NCI-H748 (cell line): Measurements from ENCODE around the gene HRH1.
A peak's percentile ranks its signal among the peaks of the same experiment; 100 is the strongest.
"Not testable (repeated sequence)": the region's sequence is repeated elsewhere in the genome, so short reads cannot be mapped to it uniquely, and the experiment has no call there.

ENCODE experiments used
- DNase-seq: peaks from one replicate; lab custom pipeline; 2025; ENCODE audit not compliant: unreplicated experiment; lab: John Stamatoyannopoulos, UW

The HRH1 gene

DNA sequence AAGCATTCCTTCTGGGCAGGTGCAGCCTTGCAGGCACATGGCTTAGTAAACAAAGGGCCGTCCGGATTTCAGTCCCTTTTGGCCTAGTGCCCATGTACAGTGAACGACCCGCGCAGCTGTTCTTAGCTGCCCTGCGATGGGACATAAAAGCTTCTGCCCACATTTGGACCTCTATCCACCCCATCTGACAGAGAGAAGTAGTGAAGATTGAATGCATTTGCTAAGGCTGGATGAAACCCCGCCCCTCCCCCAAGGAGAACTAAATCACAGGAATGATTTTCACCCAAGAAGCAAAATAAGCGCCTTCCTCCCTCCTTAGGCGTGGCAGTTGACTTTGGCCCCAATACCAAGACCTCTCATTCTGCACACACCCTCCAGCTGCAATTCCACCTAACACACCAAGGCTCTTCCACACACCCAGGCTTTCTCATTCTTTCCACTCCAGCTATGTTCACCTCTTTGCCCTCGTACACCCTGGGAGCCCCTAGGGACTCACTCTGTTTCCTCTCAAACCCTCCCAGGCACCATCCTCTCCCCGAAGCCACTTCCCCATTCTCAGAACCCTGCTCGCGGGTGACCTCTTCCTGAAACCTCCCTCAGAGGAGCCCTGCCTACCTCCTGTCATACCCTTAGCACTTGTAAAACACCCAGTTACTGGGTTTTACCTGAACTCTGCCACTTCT, 14.1 kb upstream of the HRH1 start:
- DNase-seq = peak; percentile 48

DNA sequence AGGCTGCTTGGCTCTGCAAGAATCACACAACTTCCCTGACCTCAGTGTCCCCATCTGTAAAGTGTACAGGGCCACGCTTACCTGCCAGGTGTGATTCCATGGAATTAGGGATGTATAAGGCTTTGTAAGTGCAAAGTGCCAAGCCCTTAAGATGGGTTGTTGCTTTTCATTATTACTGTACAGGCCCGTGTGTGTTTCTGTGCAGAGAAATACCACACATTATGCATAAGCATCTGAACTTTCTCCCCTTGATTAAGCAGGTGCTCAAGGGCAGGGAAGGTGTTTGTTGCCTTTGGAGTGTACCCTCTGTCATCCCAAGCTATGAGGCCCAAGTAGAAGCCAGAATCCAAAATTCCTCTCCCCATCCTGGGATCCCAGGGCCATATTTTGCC, 13.6 kb upstream of the HRH1 start:
- DNase-seq = no peak

DNA sequence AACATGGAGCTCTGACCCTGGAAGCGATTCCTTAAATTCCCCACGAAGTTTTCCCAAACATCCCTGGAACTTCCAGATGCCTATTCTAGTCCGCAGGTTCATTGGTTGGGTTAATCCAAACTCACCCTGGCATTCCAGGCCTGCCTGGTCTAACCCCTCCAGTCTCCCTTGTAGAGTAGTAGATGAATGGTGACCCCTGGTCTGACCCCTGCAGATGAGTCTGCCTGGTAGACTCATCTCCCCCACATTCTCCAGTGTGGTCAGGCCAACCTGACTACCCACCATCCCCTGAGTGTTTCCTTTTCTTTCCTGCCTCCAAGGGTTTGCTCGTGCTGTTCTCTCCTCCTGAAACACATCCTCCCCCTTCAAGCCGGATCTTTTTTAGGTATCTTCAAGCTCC, 10.8 kb upstream of the HRH1 start:
- DNase-seq = no peak

DNA sequence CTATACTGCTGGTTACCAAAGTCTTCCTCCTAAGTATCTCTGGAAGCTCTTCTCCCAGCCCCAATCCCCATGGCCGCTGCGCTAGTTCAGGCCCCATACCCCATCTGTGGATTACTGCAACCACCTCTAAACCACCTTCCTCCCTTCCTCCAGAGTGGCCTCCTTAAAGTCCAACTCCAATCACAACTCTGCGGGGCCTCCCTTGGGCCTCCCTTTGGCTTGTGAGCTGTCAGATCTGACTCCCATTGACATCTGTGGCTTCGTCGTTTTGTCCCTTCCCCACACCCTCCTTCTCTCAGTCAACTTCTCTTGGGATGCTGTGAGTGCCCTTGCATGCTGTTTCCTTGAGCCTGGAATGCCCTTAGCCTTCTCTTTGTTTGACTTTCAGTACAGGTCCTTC, 9.3 kb upstream of the HRH1 start:
- no peak for DNase-seq

DNA sequence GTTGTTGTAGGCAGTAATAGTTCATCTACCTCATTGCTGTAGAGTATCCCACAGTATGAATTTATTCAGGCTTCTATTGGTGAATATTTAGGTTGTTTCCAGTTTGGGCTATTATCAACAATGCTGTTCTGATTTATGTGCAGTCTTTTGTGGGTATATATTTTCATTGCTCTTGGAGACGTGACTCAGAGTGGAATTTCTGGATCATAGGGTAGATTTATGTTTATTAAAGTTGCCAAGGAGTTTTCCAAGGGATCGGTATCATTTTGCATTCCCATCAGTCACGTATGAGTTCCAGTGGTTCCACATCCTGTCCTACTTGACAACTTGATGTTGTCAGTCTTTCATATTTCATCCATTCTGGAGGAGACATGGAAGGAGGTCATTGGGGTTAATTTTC, 8.4 kb upstream of the HRH1 start:
- DNase-seq = no peak

DNA sequence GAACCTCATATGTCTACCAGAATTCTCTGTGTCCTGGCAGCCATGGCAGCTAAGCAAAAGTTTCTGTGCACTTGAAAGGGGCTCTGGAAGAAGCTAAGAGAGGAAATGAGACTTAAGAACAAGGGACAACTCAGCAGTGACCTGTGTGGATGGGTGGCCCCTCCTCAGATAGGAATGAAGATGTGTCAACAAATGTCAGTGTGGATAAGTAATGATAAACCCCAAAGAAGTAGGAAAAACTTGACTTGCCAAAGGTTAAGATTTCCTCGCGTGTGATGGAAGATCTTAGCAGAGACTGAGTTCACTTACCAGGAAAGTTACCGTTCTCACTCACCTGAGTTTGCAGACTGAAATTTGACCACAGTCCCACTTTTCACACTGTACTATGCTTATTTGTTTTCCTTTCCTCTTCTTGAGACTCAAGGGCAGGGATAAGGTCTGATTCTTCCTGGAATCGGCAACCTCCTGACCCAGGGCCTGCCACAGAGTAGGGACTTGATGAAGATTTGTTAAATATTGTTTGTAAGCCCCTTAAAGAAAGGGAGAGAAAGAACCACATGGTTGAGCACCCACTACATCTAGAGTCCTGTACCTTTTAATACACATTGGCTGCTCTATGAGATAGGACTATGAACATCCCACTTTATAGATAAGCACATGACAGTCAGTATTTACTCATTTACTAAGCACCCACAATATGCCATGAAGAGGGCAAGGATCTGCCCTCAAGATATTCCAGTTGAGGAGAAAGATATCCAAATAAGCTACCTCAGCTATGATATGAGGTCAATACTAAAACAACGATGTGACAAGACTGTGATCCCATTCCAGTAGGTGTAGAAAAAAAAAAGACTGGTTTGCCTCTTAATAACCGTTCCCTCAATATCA, 7.3 kb upstream of the HRH1 start:
- DNase-seq = no peak

DNA sequence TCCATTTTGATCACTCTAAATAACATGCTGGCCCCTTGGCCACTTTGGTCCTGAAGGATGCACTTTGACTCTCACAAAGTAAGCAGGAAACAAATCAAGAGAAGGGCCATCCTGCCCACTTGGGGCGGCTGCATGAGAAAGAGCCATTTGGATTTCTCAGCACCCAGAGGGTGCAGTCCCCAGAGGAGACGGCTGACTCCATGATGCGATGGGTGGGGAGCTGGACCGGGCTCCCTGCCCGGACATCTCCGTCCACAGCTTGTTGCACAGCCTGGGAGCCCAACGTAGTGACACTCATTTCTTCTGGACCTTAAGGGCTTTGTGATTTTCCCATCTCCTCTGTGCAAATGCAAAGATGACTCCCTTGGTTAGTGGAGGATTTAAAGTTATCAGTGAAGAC, 4.0 kb upstream of the HRH1 start:
- no peak for DNase-seq

DNA sequence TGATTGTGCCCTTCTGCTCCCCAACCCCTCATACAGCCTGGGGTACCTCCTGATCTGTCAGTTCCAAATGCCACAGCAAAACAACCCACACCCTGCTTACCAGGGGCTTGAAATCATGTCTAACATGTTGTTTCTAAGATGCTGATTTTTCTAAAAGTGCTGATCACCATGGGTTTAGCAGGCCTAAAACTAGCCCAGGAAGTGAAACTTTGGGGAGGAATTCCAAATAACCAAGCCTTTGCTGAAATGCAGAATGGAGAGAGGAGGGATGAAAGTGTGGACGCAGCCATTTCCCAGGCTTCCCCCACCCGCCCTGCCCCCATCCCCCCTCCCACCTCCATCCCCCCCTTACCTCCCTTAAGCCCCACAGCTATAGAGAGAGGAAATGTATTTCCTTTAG, 2.0 kb upstream of the HRH1 start:
- no peak for DNase-seq

DNA sequence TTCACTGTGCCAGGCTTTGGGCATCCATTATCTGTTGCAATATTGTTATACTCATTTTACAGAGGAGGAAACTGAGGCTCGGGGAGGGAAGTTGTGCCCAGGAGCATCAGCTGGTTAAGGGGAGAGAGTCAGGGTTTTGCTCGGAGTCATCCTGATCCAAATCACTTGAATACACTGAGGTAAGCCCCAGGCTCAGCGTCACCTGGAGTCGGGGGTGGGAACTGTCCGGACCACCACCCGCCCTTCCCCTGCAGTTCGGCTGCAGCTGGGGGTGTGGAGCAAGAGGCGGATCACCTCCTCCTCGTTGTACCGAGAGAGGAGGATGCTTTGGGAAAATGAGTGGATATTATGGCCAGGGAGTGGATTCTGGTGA, 646 bp downstream of the HRH1 start:
- peak; percentile 37 for DNase-seq

DNA sequence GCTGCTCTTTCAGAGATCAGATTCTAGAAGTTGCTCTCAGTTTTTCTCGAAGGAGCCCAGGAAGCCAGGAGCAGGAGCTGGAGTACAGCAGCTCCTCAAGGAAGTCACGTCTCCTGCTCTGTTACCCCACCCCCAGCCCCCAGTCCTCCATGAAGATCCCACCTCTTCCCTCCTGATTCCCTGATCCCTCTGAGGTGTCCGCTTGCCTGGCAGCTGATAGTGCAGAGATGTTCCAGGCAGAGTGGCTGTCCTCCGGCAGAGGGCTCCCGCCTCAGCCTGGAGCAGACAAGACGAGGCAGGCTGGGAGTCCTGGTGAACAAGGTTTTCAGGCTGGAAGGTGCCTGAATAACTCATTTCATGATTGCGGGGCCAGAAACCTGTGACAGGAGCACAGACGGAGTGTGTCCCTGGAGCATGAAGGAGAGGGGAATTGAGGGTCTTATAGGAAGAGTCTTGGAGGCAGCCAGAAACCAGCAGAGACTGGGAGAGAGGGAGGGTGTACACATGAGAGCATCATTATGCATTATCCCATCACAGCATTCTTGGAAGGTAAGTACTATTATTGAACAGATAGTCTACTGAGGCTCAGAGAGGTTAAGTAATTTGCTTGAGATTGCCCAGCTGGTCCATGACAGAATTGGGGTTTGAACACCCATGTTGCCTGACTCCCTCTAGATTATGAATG, 1.2 kb downstream of the HRH1 start:
- peak; percentile 70 for DNase-seq

DNA sequence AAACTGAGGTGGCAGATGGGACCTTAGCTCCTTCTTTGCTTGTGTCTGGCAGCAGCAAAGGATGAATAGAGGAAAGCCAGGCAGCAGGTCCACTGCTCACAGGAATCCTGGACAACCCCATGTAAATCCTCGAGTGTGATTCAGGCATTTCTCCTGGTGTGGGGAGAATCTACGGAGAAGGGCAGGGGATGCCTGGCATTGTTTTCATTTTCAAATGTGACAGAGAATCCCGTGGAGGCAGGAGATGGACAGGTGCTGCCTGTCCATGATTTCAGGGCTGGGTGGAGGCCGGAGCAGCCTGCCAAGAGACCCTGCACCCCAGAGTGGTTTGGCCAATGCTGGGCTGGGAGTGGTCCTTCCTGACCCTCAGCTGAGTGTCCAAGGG, 1.7 kb downstream of the HRH1 start:
- DNase-seq = no peak

DNA sequence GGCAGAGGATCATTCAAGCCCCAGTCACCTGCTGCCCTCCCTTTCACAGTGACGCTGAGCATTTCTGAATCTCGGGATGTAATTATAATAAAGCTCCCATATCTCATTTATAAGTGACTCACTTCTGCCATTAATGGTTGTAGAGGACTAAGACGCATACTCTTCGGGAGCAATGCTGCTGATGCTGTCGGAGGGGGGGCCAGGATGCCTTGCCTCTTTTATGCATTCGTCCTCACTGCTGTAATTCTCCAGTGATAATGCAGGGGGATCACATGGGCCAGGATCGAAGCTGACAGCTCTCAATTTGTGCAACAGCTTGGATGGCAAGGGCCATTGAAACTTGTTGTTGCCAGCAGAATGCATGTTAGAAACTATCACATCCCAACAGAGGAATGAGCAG, 3.1 kb downstream of the HRH1 start:
- no peak for DNase-seq

DNA sequence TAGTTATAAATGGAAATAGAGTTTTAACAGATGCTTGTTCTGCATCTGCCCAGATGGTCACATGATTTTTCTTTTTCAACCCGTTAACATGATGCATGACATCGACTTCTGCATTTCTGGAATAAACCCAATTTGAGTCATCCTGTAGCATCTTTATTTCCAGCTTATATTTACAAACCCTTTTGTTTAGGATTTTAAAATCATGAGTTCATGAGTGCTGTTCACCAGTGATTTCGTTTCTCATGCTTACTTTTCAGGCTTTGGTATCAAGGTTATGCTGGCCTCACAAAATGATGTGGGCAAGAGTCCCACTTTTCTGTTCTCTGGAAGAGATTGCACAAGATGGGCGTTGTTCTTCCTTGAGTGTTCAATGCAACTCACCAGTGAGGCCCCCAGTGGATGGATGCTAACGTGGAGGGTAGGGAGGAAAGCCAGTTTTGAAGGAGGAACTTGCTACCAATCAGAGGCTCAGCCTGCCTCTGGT, 5.2 kb downstream of the HRH1 start:
- DNase-seq = no peak

DNA sequence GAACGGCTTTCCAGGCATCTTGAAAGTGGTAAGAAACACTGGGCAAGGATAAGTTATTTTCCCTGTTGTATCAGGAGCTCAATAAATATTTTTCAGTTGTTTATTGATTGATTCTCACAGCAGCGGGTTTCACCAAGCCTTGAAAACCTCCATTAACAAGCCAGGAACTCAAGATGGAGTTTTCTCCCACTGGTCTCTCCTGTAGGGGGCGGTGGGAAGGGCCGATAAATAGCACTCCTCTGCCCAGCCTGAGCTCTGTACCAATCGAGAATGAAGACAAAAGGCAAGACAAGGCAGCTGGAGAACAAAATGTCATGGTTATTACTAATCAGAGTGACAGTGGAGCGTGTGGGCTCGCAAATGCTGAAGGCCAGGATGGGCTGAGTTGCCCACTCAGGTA, 7.4 kb downstream of the HRH1 start:
- DNase-seq = no peak

DNA sequence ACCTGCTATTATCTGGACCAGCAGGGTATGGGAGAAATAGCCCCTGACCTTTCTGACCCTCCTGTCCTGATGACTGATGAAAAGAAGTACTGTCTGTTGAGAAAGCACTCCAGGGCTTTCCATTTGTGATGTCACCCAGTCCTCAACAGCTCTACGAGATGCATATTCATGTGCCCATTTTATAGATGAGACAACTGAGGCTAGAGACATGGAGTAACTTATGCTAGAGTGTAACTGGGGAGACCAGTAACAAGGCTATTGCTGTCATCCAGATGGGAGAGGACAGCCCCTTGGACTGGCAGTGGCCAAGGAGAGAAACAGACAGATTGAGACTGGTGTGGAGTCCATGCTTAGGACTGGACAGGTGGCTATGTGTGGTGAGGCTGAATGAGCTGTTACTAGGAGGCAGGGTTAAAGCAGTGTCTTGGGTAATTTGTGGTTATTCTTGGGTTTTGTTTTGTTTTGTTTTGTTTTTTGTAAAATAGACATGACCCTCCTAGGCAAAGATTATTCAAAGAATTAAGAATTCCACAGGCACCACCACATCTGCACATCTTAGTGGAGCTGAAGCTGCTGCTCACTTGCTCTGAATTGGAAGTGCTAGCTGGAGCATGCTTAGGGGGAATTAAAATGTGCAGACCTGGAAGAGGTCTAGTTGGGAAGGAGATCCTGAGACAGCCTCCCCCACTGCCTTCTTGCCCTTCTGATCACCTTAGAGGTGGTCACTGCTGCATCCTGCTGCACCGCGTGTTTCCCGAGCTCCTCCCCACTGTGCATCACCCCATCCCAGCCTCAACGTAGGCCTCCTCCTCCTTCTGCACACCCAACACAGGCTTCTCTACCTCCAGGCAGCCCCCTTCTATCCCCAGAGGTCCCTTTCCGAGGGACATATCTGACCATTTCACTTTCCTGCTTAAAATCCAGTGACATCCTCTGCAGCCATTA, 8.4 kb downstream of the HRH1 start:
- no peak for DNase-seq

DNA sequence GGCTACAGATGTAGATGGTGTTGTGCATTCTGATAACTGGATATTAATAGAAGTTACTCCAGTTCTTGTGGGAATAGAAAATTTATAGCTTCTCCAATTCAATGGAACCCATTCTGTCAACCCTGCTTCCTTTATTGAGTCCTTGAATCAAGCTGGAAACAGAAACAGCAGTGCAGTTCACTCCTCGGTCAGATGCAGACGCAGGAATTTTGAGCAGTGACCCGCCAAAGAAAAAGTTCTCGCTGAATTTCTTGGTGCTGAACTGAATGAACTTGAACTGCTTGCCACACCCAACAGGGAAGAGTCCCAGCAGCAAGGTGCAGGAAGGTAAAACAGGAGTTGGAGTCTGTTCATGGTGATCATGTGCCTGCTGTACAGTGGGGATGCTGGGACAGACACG, 10.3 kb downstream of the HRH1 start:
- DNase-seq = no peak

DNA sequence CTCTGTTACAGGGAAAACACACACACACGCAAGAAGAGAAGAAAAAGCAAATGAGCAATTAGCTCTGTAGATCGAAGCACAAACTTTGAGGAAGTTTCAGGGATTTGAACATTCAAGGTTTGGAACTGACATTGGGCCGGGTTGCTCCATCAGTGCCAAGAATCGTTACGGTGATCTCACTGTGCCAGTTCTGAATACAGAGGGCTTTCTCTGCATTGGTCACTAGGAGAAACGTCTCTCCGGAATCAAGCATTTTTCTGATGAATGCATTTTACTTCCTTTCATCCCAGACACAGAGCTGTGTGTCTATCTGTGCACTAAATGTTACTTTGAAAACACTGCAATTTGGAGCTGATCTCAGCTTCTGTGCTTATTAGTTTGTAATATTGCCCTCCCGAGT, 11.2 kb downstream of the HRH1 start:
- no peak for DNase-seq

DNA sequence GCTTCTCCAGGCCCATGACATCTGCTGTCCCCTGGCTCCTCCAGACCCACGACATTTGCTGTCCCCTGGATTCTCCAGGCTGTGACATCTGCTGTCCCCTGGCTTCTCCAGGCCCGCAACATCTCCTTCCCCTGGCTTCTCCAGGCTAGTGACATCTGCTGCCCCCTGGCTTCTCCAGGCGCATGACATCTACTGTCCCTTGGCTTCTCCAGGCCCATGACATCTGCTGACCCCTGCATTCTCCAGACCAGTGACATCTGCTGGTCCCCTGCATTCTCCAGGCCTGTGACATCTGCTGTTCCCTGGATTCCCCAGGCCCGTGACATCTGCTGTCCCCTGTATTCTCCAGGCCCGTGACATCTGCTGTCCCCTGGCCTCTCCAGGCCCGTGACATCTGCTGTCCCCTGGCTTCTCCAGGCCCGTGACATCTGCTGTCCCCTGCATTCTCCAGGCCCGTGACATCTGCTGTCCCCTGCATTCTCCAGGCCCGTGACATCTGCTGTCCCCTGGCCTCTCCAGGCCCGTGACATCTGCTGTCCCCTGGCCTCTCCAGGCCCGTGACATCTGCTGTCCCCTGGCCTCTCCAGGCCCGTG, 12.6 kb downstream of the HRH1 start:
- not testable (repeated sequence) for DNase-seq

DNA sequence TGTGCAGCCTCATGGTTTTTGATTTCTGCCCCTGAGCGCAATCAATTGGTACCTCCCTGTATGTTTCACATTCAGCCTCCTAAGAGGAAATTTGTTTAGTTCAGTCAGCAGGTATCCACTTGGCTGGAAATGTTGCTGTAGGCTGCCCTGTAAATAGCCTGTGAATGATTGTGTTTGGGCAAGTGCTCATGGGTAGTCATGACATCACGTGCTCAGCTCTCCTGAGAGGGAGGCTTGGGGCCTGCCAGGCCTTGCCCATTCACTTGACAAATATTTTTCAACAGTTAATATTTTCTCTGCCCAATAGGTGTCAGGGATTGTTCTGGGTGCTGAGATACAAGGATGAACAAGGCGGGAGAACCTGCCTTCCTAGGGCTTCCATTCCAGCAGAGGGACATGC, 13.3 kb downstream of the HRH1 start:
- no peak for DNase-seq

DNA sequence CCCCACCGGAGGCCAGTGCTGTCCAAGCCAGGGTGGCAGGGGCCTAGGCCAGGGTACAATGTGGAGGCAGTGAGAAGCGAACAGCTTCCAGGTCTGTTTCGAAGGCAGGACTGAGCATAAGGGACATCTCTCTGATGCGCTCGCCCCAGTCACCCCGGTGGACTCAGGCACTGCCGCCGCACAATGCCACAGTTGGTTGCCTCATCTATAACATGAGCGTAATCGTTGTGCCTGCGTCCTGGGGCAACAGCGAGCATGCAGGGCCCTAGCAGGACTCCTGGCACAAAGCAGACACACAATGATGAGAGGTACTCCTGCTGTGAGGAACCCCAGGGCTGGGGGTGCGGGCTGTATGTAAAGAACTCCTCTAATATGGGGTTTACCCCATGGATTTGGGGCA, 14.1 kb downstream of the HRH1 start:
- DNase-seq = no peak
